IPS-15b (cell line): ENCODE measurements around the gene PTPN2.
A peak's percentile ranks its signal among the peaks of the same experiment; 100 is the strongest.

Experiments
- H3K27me3 ChIP-seq: one replicate; pipeline ENCODE4 v1.6.1; 2013; ENCODE audit warnings: low read length; ENCODE audit not compliant: control insufficient read depth, insufficient read depth
- H3K36me3 ChIP-seq: one replicate; pipeline ENCODE4 v1.6.1; 2013; ENCODE audit warnings: low read length; ENCODE audit not compliant: control insufficient read depth, insufficient read depth
- H3K4me1 ChIP-seq: one replicate; pipeline ENCODE4 v1.6.1; 2013; ENCODE audit warnings: mild to moderate bottlenecking, low read length; ENCODE audit not compliant: control insufficient read depth, insufficient read depth
- H3K4me3 ChIP-seq: one replicate; pipeline ENCODE4 v1.5.1; 2013; ENCODE audit warnings: low read depth, low read length
- H3K9ac ChIP-seq: one replicate; pipeline ENCODE4 v1.6.1; 2013; ENCODE audit warnings: low read depth, mild to moderate bottlenecking, low read length
- H3K9me3 ChIP-seq: one replicate; pipeline ENCODE4 v1.6.1; 2013; ENCODE audit warnings: mild to moderate bottlenecking, low read length; ENCODE audit not compliant: control insufficient read depth, insufficient read depth

PTPN2 gene

DNA sequence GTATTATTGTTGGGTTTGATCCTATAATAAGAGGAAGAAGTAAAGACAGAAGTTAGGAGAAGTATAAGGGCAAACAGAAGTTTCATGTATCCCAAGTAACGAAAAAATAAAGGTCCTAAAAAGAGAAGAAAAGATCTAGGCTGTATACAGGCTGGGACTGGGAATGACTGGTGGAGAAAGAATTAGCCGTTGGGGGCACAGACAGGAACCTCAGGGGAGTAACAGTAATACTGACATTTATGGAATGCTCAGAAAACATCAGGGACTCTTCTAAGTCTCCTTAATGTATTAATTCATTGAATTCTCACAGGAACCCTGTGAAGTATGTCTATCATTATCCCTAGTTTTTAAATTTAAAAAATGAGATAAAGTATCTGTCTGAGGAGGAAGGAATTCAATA, 67.6 kb downstream of the PTPN2 start:
- Histone ChIP-seq H3K4me3 (no peak overlapping the region), H3K9me3 (no peaks in the 10 kb centered on the region), H3K9ac (no peak overlapping the region), H3K27me3 (no peaks in the 10 kb centered on the region), H3K4me1 (peaks cover 13% of the 10 kb centered on the region), H3K36me3 (peaks cover 3% of the 10 kb centered on the region)

DNA sequence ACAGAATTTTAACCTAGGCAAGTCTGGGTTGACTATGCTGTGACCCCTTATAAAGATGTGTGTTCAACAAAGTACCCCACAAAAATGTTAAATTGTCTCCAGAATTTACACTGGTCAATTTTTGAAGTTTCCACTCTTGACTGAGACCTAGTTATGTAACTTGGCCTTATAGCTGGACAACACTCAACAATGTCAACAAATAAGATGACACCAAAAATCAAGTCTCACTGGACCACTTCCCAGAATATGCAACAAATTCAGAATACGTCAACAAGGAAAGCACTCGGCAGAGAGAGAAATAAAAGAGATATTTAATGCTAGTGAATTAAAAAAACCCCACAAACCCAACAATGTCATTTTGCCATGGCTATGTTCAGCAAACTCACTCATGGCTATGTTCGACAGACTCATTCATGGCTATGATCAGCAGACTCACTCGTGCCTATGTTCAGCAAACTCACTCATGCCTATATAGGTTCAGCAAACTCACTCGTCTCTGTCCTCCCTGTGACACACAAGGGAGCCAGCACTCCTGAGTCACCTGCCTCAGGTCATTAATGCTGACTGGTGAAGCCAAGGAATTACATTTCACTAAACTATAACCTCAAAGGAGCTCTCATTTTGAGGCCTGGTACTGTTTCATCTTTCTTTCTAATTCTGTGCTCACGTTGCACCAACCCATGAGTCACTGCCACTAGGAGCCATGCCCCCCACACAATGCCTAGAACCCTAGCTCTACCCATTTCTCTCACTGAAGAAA, 72.7 kb downstream of the PTPN2 start:
- Histone ChIP-seq H3K9ac (no peak overlapping the region), H3K36me3 (peaks cover 3% of the 10 kb centered on the region), H3K4me3 (no peak overlapping the region), H3K4me1 (no peaks in the 10 kb centered on the region), H3K9me3 (no peaks in the 10 kb centered on the region), H3K27me3 (no peaks in the 10 kb centered on the region)

DNA sequence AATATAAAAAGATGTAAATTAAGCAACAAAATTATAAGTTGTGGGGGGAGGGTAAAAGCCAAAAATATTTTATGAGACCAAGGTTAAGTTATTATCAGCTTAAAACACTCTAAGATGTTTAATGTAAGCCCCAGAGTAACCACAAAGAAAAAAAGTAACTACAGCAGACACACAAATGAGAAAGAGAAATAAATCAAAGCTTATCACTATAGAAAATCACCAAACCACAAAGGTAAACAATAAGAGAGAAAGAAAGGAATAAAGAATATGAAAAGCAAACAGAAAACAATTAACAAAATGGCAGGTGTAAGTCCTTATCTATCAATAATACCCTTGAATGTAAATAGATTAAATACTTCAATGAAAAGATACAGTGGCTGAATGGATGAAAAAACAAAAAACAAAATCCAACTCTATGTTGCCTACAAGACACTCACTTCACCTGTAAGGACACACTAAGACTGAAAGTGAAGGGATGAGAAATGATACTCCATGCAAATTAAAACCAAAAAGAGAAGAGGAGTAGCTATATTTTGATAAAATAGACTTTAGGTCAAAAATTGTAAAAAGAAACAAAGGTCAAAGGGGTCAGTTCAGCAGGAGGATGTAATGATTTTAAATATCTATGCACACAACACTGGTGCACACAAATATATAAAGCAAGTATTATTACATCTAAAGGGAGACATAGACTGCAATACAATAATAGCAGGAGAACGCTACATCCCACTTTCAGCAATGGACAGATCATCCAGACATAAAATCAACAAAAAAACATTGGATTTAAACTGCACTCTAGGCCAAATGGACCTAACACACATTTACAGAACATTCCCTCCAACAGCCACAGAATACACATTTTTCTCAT, 80.7 kb downstream of the PTPN2 start:
- H3K36me3 ChIP-seq = peaks cover 2% of the 10 kb centered on the region
- H3K9me3 ChIP-seq = no peaks in the 10 kb centered on the region
- no peaks in the 10 kb centered on the region for H3K4me1 ChIP-seq
- no peak overlapping the region for H3K4me3 ChIP-seq
- no peaks in the 10 kb centered on the region for H3K27me3 ChIP-seq
- no peak overlapping the region for H3K9ac ChIP-seq

DNA sequence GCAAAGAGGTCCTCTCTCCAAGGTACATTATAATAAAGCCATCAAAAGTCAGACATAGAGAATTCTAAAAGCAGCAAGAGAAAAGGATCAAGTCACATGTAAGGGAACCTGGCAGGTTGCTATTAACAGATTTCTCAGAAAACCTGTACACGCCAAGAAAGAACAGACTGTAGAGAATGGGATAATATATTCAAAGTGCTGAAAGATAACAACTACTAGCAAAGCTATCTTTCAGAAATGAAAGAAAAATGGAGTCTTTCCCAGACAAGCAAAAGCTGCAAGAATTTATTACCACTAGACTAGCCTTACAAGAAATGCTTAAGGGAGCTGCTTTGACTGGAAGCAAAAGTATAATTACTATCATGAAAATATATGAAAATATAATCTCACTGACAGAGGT, 81.5 kb downstream of the PTPN2 start:
- H3K4me1 ChIP-seq = no peaks in the 10 kb centered on the region
- no peaks in the 10 kb centered on the region for H3K27me3 ChIP-seq
- no peak overlapping the region for H3K9ac ChIP-seq
- H3K36me3 ChIP-seq = peaks cover 2% of the 10 kb centered on the region
- H3K9me3 ChIP-seq = no peaks in the 10 kb centered on the region
- no peak overlapping the region for H3K4me3 ChIP-seq

DNA sequence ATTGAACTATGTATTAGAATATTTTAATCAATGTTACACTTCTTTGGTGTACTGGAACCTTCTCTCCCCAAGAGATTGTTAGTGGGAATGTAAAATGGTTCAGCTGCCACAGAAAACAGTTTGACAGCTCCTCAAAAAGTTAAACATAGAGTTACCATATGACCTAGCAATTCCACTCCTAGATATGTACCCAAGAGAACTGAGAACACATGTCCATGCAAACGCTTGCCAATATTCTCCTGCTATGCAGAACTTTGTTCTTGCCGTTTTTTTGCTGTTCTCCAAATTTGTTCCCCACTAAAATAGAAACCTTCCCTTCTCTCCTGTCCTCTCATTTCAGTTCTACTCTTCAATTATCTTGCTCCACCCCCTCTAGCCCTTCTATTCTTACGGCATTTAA, 87.6 kb downstream of the PTPN2 start:
- H3K36me3 ChIP-seq = peaks cover 2% of the 10 kb centered on the region
- H3K4me1 ChIP-seq = no peaks in the 10 kb centered on the region
- no peak overlapping the region for H3K9ac ChIP-seq
- H3K9me3 ChIP-seq = no peaks in the 10 kb centered on the region
- no peak overlapping the region for H3K4me3 ChIP-seq
- H3K27me3 ChIP-seq = no peaks in the 10 kb centered on the region

DNA sequence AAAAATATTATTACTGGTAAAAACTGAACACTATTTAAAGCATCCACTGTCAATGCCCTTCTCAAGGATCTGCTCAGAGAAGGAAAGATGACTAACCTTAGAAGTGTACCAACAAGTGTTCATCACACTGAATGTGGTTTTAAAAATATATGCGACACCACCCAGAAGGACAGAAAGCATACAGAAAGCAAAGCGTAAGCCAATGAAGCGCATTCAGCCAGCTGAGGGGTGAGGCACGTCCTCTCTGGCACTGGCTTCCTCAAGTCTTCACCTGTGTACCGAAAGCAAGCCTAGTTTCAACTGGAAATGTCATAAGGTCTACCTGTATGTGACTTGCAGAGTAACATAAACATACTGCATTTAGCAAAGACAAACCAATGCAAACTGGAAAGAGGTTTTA, 92.4 kb downstream of the PTPN2 start:
- Histone ChIP-seq H3K4me3 (no peak overlapping the region), H3K4me1 (no peaks in the 10 kb centered on the region), H3K9me3 (no peaks in the 10 kb centered on the region), H3K36me3 (no peaks in the 10 kb centered on the region), H3K9ac (no peak overlapping the region), H3K27me3 (no peaks in the 10 kb centered on the region)

DNA sequence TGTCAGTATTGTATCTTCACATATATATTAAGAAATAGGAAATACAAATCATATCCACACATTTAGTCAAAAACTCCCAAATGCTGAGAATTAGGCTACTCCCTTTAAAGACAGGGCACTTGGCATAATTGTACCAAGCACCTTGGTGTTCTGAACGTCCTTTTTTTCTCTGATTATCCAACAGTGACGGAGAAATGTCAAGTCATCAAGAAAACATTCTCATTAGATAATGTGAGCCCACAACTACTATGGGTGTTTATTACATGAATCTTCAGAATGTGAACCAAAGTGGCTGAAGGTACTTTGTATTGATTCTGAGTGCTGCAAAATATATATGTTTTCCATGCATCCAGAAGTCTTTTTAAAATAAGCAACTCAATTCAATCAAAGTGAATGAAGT, 97.4 kb downstream of the PTPN2 start:
- H3K27me3 ChIP-seq = no peaks in the 10 kb centered on the region
- no peaks in the 10 kb centered on the region for H3K4me1 ChIP-seq
- H3K9ac ChIP-seq = no peak overlapping the region
- no peaks in the 10 kb centered on the region for H3K9me3 ChIP-seq
- H3K36me3 ChIP-seq = no peaks in the 10 kb centered on the region
- no peak overlapping the region for H3K4me3 ChIP-seq

DNA sequence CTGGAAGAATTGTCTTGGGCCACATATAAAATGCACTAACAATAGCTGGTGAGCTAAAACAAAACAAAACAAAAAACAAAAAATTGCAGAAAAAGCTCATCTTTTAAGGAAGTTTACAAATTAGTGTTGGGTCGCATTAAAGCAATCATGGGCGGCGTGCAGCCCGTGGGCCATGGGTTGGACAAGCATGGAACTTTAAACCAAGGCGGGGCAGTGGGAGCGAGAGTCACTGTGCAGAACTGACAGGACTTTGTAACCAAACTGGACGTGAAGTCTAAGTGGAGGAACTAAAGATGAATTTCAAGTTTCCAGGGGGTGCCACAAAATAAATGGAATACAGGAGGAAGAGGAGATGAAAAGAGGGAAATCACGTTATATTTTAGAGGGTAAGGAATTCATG, 100.5 kb downstream of the PTPN2 start:
- no peaks in the 10 kb centered on the region for H3K4me1 ChIP-seq
- no peaks in the 10 kb centered on the region for H3K9me3 ChIP-seq
- no peak overlapping the region for H3K9ac ChIP-seq
- no peak overlapping the region for H3K4me3 ChIP-seq
- H3K36me3 ChIP-seq = no peaks in the 10 kb centered on the region
- H3K27me3 ChIP-seq = no peaks in the 10 kb centered on the region

DNA sequence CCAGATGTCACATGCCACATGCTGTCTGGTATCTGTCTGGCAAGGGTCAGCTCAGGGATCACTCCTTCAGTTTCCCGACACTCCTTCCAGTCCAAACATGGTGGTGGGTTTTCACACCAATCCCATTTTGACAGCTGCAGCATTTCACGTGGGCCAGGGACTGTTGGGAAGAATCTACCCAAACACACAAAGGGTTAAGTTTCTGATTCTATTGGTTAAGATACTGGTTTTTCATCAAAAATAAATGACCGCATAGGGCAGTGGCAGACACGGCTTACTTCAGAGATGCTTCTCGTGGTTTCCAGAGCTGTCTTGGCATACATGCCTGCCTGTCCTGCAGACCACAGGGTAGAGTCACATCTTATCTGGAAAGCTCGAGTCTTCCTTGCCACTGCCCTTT, 101.5 kb downstream of the PTPN2 start:
- Histone ChIP-seq H3K4me1 (no peaks in the 10 kb centered on the region), H3K27me3 (peaks cover 3% of the 10 kb centered on the region), H3K9ac (no peak overlapping the region), H3K36me3 (no peaks in the 10 kb centered on the region), H3K9me3 (no peaks in the 10 kb centered on the region), H3K4me3 (no peak overlapping the region)

DNA sequence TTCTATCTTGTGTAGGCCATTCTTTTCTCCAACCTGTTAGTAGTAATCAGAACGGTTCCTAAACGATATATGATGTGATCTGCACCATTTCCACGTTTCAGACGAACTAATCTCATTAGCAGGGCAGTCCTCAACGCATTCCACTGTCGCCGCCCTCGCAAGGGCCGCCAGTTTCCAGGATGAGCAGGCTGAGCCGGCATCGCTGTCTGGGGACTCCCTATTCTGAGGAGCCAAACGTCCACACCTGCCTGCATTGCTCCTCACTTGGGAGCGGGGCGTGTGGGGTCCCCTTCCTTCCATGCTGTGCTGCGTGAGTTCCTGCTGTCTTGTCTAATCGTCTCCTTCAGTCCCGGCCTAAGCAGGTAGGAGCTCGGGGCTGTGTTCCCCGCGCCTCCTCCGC, 104.6 kb downstream of the PTPN2 start:
- Histone ChIP-seq H3K36me3 (no peaks in the 10 kb centered on the region), H3K4me3 (no peak overlapping the region), H3K9me3 (no peaks in the 10 kb centered on the region), H3K9ac (no peak overlapping the region), H3K27me3 (peaks cover 3% of the 10 kb centered on the region), H3K4me1 (no peaks in the 10 kb centered on the region)

DNA sequence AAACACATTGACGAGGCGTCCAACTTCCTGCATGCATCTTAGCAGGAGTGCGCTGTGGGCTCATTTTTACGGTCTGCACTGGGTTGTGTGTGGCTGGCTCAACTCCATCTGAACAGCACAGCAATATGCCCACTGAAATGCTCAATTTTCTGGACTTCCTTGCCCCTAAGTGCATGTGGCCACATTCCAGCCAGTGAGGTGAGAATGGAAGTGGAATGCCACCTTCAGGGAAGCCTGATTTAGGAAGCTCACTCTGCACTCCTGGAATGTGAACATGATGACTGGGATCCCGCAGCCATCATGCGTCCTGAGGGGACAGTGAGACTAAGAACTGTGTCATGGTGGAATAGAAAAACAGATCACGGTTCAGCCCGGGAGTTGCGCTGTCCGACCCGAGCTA, 105.0 kb downstream of the PTPN2 start:
- Histone ChIP-seq H3K9ac (no peak overlapping the region), H3K9me3 (no peaks in the 10 kb centered on the region), H3K27me3 (peaks cover 3% of the 10 kb centered on the region), H3K4me1 (no peaks in the 10 kb centered on the region), H3K36me3 (no peaks in the 10 kb centered on the region), H3K4me3 (no peak overlapping the region)

DNA sequence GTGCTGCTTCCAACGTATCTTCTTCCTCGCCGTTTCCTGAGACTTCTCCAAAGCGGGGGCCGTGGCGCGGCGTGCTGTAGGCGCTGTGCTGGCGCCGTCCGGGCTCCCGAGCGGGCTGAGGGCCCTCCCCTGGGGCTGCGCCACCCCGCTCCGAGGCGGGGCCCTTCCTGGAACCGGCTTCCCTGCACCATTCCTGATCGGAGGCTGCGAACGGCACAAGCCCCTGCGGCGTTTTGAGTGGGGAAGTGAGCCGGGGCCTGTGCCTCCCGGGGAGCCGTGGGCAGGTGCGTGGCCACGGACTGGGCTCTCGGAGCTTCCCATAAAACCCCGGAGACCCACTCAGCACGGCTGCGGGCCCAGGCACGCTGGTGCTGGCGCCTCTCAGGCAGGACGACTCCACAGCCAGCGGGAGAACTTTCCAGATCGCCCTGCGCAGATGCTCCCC, 106.5 kb downstream of the PTPN2 start:
- Histone ChIP-seq H3K9ac (no peak overlapping the region), H3K27me3 (peaks cover 3% of the 10 kb centered on the region), H3K4me1 (no peaks in the 10 kb centered on the region), H3K9me3 (no peaks in the 10 kb centered on the region), H3K4me3 (peak overlapping the region; percentile 33), H3K36me3 (no peaks in the 10 kb centered on the region)
